H1 (cell line): ENCODE measurements around the gene SLC36A2. TPM values are rescaled to one million over a fixed set of nuclear protein-coding genes. Genes with fewer than 3 reads are reported as not detected.
A peak's percentile ranks its signal among the peaks of the same experiment; 100 is the strongest.

Experiments used
- CTCF ChIA-PET: fragments of 300-600 bp; sonication (Branson Sonifier 250); formaldehyde crosslinking; loops from one replicate; lab custom pipeline; 2021; ENCODE audit not compliant: partially characterized antibody; lab: Charles Lee
- POLR2A ChIA-PET: fragments of 300-600 bp; sonication (Branson Sonifier 250); formaldehyde crosslinking; loops from one replicate; lab custom pipeline; 2021; ENCODE audit warnings: inconsistent platforms; ENCODE audit not compliant: partially characterized antibody; lab: Charles Lee
- DNase-seq, 2 experiments: peaks; one replicate each; pipeline versions ENCODE4 v3.0.0 to v3.0.0-alpha.2; 2010 to 2022; ENCODE audit warnings: low spot score in 2 of 2, low read depth in 1 of 2, mixed read lengths in 1 of 2
- FAIRE-seq: peaks from 2 replicates; lab custom pipeline; 2011; peaks lifted over from hg19 to GRCh38; lab: Jason Lieb, UNC
- H2AFZ ChIP-seq: 2 replicates; pipeline ENCODE4 v1.8.1; 2012; ENCODE audit warnings: low read length, inconsistent platforms
- H2AK5ac ChIP-seq: 2 replicates; pipeline ENCODE4 v1.6.1; 2013; ENCODE audit warnings: low read depth, low read length
- H2BK120ac ChIP-seq: replicated peaks from 2 replicates; pipeline ENCODE3; 2013; ENCODE audit warnings: low read depth, low read length, inconsistent platforms
- H2BK12ac ChIP-seq: 2 replicates; pipeline ENCODE4 v1.6.1; 2013; ENCODE audit warnings: low read depth, low read length
- H2BK15ac ChIP-seq: 2 replicates; pipeline ENCODE4 v1.6.1; 2013; ENCODE audit warnings: low read length
- H2BK20ac ChIP-seq: 2 replicates; pipeline ENCODE4 v1.6.1; 2013; ENCODE audit warnings: low read length
- H2BK5ac ChIP-seq: 2 replicates; pipeline ENCODE4 v1.6.1; 2013; ENCODE audit warnings: low read depth, low read length
- H3K14ac ChIP-seq: 2 replicates; pipeline ENCODE4 v1.6.1; 2013; ENCODE audit warnings: inconsistent platforms; ENCODE audit not compliant: insufficient read length
- H3K18ac ChIP-seq: 2 replicates; pipeline ENCODE4 v1.6.1; 2013; ENCODE audit warnings: low read length; ENCODE audit errors: extremely low read depth
- H3K23ac ChIP-seq: 2 replicates; pipeline ENCODE4 v1.6.1; 2013; ENCODE audit warnings: inconsistent platforms; ENCODE audit not compliant: insufficient read length
- H3K23me2 ChIP-seq: 2 replicates; pipeline ENCODE4 v1.6.1; 2013; ENCODE audit warnings: low read depth, low read length
- H3K27ac ChIP-seq: 2 replicates; pipeline ENCODE4 v1.6.1; 2011; ENCODE audit warnings: low read depth, low read length, inconsistent platforms
- H3K27me3 ChIP-seq, 4 experiments: replicated peaks in 1 of 4; 1 replicate in 1 of 4; 2 replicates in 3 of 4; pipeline versions ENCODE4 v1.6.1 to v1.8.1; 2011 to 2013; ENCODE audit warnings: low read length in 3 of 4, mild to moderate bottlenecking in 3 of 4, inconsistent platforms in 2 of 4, mixed read lengths in 2 of 4, moderate library complexity in 1 of 4; ENCODE audit not compliant: control insufficient read depth in 3 of 4, insufficient read depth in 3 of 4; ENCODE audit errors: extremely low read depth in 1 of 4
- H3K36me3 ChIP-seq, 4 experiments: 2 replicates each; pipeline versions ENCODE4 v1.6.1 to v1.8.1; 2011 to 2013; ENCODE audit warnings: mild to moderate bottlenecking in 4 of 4, low read length in 3 of 4, moderate library complexity in 2 of 4, control low read depth in 1 of 4, inconsistent platforms in 1 of 4; ENCODE audit not compliant: insufficient read depth in 4 of 4, control insufficient read depth in 2 of 4
- H3K4ac ChIP-seq: replicated peaks from 2 replicates; pipeline ENCODE3; 2013; ENCODE audit warnings: low read length, low read depth, mixed read lengths, inconsistent platforms; ENCODE audit not compliant: insufficient read length
- H3K4me1 ChIP-seq, 4 experiments: replicated peaks in 1 of 4; 1 replicate in 1 of 4; 2 replicates in 3 of 4; pipeline versions ENCODE4 v1.6.1 to v1.8.1; 2011 to 2013; ENCODE audit warnings: low read length in 3 of 4, inconsistent platforms in 2 of 4, mixed read lengths in 1 of 4; ENCODE audit not compliant: insufficient read depth in 4 of 4, control insufficient read depth in 3 of 4
- H3K4me2 ChIP-seq, 2 experiments: 2 replicates each; pipeline versions ENCODE4 v1.6.1 to v1.8.1; 2011 to 2013; ENCODE audit warnings: low read depth in 2 of 2, low read length in 2 of 2, control low read depth in 1 of 2, inconsistent platforms in 1 of 2, mild to moderate bottlenecking in 1 of 2; ENCODE audit not compliant: insufficient read depth in 1 of 2
- H3K4me3 ChIP-seq, 4 experiments: fragments of 200-600, 300-600 bp in 1 of 4; sonication (generic), shearing (Covaris generic), sonication (Bioruptor Twin) in 1 of 4; 2 replicates each; pipeline versions ENCODE4 v1.5.1 to v1.8.1; 2011 to 2016; ENCODE audit warnings: low read length in 4 of 4, low read depth in 3 of 4, control low read depth in 2 of 4, inconsistent platforms in 2 of 4, mild to moderate bottlenecking in 2 of 4, mixed read lengths in 1 of 4, moderate library complexity in 1 of 4; ENCODE audit not compliant: insufficient read depth in 2 of 4; ENCODE audit errors: extremely low read depth in 1 of 4
- H3K56ac ChIP-seq: replicated peaks from 2 replicates; pipeline ENCODE3; 2013; ENCODE audit warnings: low read depth, mild to moderate bottlenecking, mixed read lengths, low read length, inconsistent platforms; ENCODE audit not compliant: insufficient read length
- H3K79me1 ChIP-seq: 2 replicates; pipeline ENCODE4 v1.6.1; 2013; ENCODE audit warnings: low read depth, low read length, control low read depth
- H3K79me2 ChIP-seq, 2 experiments: 2 replicates each; pipeline versions ENCODE4 v1.6.1 to v1.8.1; 2012 to 2013; ENCODE audit warnings: low read length in 2 of 2, mild to moderate bottlenecking in 2 of 2, inconsistent platforms in 1 of 2; ENCODE audit not compliant: insufficient read depth in 2 of 2, control insufficient read depth in 1 of 2
- H3K9ac ChIP-seq, 4 experiments: replicated peaks in 1 of 4; 1 replicate in 1 of 4; 2 replicates in 3 of 4; pipeline versions ENCODE4 v1.6.1 to v1.8.1; 2011 to 2013; ENCODE audit warnings: low read depth in 3 of 4, low read length in 3 of 4, control low read depth in 2 of 4, mild to moderate bottlenecking in 2 of 4, moderate library complexity in 2 of 4, inconsistent platforms in 1 of 4; ENCODE audit errors: extremely low read depth in 1 of 4
- H3K9me3 ChIP-seq, 2 experiments: 2 replicates each; pipeline versions ENCODE4 v1.6.1 to v1.8.1; 2012 to 2013; ENCODE audit warnings: mild to moderate bottlenecking in 2 of 2, moderate library complexity in 2 of 2, control low read depth in 1 of 2, inconsistent platforms in 1 of 2, low read depth in 1 of 2, low read length in 1 of 2, mixed read lengths in 1 of 2; ENCODE audit not compliant: insufficient read depth in 2 of 2
- H4K20me1 ChIP-seq, 2 experiments: replicated peaks in 1 of 2; 2 replicates each; pipeline versions ENCODE3 to v1.8.1; 2011 to 2013; ENCODE audit warnings: inconsistent platforms in 2 of 2, low read length in 2 of 2, mild to moderate bottlenecking in 1 of 2; ENCODE audit not compliant: insufficient read depth in 2 of 2, control insufficient read depth in 1 of 2
- H4K5ac ChIP-seq: 2 replicates; pipeline ENCODE4 v1.6.1; 2013; ENCODE audit warnings: low read length, low read depth, mixed read lengths, inconsistent platforms; ENCODE audit not compliant: insufficient read length
- H4K8ac ChIP-seq: 2 replicates; pipeline ENCODE4 v1.8.0; 2013; ENCODE audit warnings: mild to moderate bottlenecking, moderate library complexity, low read length, inconsistent platforms; ENCODE audit not compliant: insufficient read depth; ENCODE audit errors: extremely low read depth
- H4K91ac ChIP-seq: replicated peaks from 2 replicates; pipeline ENCODE3; 2013; ENCODE audit warnings: low read length, mixed read lengths, inconsistent platforms; ENCODE audit not compliant: insufficient read length
- CEBPB ChIP-seq: IDR thresholded peaks from 2 replicates; pipeline ENCODE4 v1.6.1; 2012; ENCODE audit warnings: low read depth, low read length
- RFX5 ChIP-seq: IDR thresholded peaks from 2 replicates; pipeline ENCODE4 v1.6.1; 2011; ENCODE audit warnings: low read depth, low read length, improper control_type of control experiment, borderline replicate concordance
- WGBS, 2 experiments: shearing (Covaris generic) in 1 of 2; methylation state at CpG; one replicate each; pipeline versions ENCODE4 v1.1.6 to v1.1.7; 2013 to 2015; ENCODE audit warnings: low lambda C conversion rate in 2 of 2, mixed read lengths in 2 of 2, inconsistent platforms in 1 of 2, low coverage in 1 of 2, missing lambda C conversion rate in 1 of 2; ENCODE audit not compliant: insufficient replicate concordance in 2 of 2, insufficient coverage in 1 of 2, insufficient read length in 1 of 2; ENCODE audit errors: extremely low coverage in 1 of 2, missing lambda C conversion rate in 1 of 2; 5-methylcytosine and 5-hydroxymethylcytosine counted together
- polyA plus RNA-seq, 7 experiments: library from polyadenylated mRNA; depleted of rRNA in 3 of 7; stranded (reverse) in 5 of 7; unstranded in 2 of 7; fragments of >200 nt in 5 of 7; fragments of 200-250 nt in 2 of 7; gene quantifications; 1 replicate in 5 of 7; 2 replicates in 1 of 7; 4 replicates in 1 of 7; pipeline versions ENCODE4 v1.2.1 to v1.2.3, GENCODE V29; 2011 to 2013; ENCODE audit warnings: missing spikeins in 2 of 7, mixed read lengths in 2 of 7
- total RNA-seq: library from RNA; stranded (reverse); fragmentation: NEBNext Ultra II Directional; extraction: Animal tissue kit (Norgen Biotek cat#: 25700); gene quantifications from 2 replicates; pipeline ENCODE4 v1.2.1, GENCODE V29; 2021

SLC36A2 gene
- total and polyA plus RNA-seq, 2 of the 8 experiments (the other 6 are each of a cell fraction or from before 2014, with no cell fraction given), result 0.30 TPM; not detected in 1

- H3K79me1 ChIP-seq, result no peaks in the 10 kb centered on the region
- H2BK15ac ChIP-seq, result no peak overlapping the region
- no peaks in the 10 kb centered on the region for H3K36me3 ChIP-seq
- no peaks in the 10 kb centered on the region for H3K27me3 ChIP-seq
- no peak overlapping the region for H2BK12ac ChIP-seq
- H2BK5ac ChIP-seq, result no peak overlapping the region
- H3K23me2 ChIP-seq, result no peaks in the 10 kb centered on the region
- no peak overlapping the region for H3K4me2 ChIP-seq
- TF ChIP-seq CEBPB, result peak; percentile 21; the same call in 1 of the 2 replicates
- TF ChIP-seq RFX5, result no peak
- no peaks in the 10 kb centered on the region for H3K79me2 ChIP-seq
- H4K91ac ChIP-seq, result no peak overlapping the region
- H3K14ac ChIP-seq, result no peak overlapping the region
- no peaks in the 10 kb centered on the region for H4K20me1 ChIP-seq
- peaks cover 0 to 14% (median 4%) of the 10 kb centered on the region in 4 experiments; a peak in 4 of 7 replicates for H3K4me1 ChIP-seq
- no peak overlapping the region for H2BK20ac ChIP-seq
- 97% methylated on average over 2 of the region's 2 CpGs; no CpG with 5 or more reads in 1 of the 2 experiments for WGBS, 2 experiments
- no peak overlapping the region for H3K27ac ChIP-seq
- no peak overlapping the region for H2AFZ ChIP-seq
- no peak overlapping the region for H2BK120ac ChIP-seq
- H3K4me3 ChIP-seq, result no peak overlapping the region
- DNase-seq (no peak), FAIRE-seq (no peak)
- 0 out of 4 replicates have a peak, but pooled peaks cover 0 to 2% of the 10 kb centered on the region in 2 experiments for H3K9me3 ChIP-seq
- H2AK5ac ChIP-seq, result no peak overlapping the region
- CTCF ChIA-PET, result interaction anchor here (0.9 to 4.0 kb wide), 3 partner anchors 11 to 46 kb away, joined by 6 to 18 read pairs (median 7); partner anchors contain the start of gene SLC36A2
- H3K4ac ChIP-seq, result no peak overlapping the region
- no peak overlapping the region for H3K56ac ChIP-seq
- H4K5ac ChIP-seq, result no peak overlapping the region
- no peak overlapping the region for H3K23ac ChIP-seq
- POLR2A ChIA-PET, result interaction anchor here (0.6 to 1.4 kb wide), 3 partner anchors 12 to 94 kb away, joined by 3 to 4 read pairs (median 3); partner anchors contain the start of gene SLC36A2
- H4K8ac ChIP-seq, result no peak overlapping the region
- H3K9ac ChIP-seq, result no peak overlapping the region
- H3K18ac ChIP-seq, result no peak overlapping the region
Measured at GRCh38 chr5:151359391-151359790, 12.0 kb upstream of the SLC36A2 start.
